HCT116 (cell line): Measurements from ENCODE around the gene HNRNPU. TPM values are rescaled to one million over a fixed set of nuclear protein-coding genes. Genes with fewer than 3 reads are reported as not detected.

ENCODE experiments used
- ATAC-seq: fragments of 200-7000 bp; cut with Tn5 transposase; 2 replicates; pipeline ENCODE4 v1.9.1; 2020; ENCODE audit warnings: mild to moderate bottlenecking, moderate library complexity
- BruUV-seq: library from RNA; stranded (reverse); fragments of 400-500 nt; replicated peaks from 2 replicates; lab custom pipeline; 2021; lab: Mats Ljungman, UMichigan
- CTCF ChIA-PET: fragments of 300-600 bp; sonication (Branson Sonifier 250); formaldehyde crosslinking; loops from one replicate; lab custom pipeline; 2021; ENCODE audit warnings: antibody characterized with exemption; lab: Charles Lee
- POLR2A ChIA-PET: fragments of 300-600, 350-600 bp; sonication (Branson Sonifier 250); formaldehyde crosslinking; loops from one replicate; lab custom pipeline; 2021; ENCODE audit warnings: antibody characterized with exemption; lab: Charles Lee
- RAD21 ChIA-PET, 2 experiments: fragments of 300-600 bp; sonication (Branson Sonifier 250); formaldehyde crosslinking; loops; one replicate each; lab custom pipeline; 2023; ENCODE audit warnings: low total read pairs in 2 of 2; ENCODE audit not compliant: uncharacterized antibody in 2 of 2, unreplicated experiment in 2 of 2, low non-redundant PET in 1 of 2; lab: Charles Lee
- DNase-seq: peaks from one replicate; pipeline ENCODE4 v3.0.0-alpha.2; 2010; ENCODE audit warnings: low read depth, low spot score
- H2AFZ ChIP-seq: fragments of 200-600 bp; shearing (Covaris generic), sonication (generic); 2 replicates; pipeline ENCODE4 v1.6.1; 2017; ENCODE audit warnings: low read depth, mixed run types, mixed read lengths, antibody characterized with exemption, low read length; ENCODE audit not compliant: poor library complexity, severe bottlenecking
- H3K27ac ChIP-seq: 2 replicates; pipeline ENCODE4 v1.5.1; 2012; ENCODE audit warnings: low read depth, low read length
- H3K27me3 ChIP-seq: fragments of 200-600 bp; sonication (generic); 2 replicates; pipeline ENCODE4 v1.6.1; 2016; ENCODE audit warnings: mixed run types, low read length, mixed read lengths; ENCODE audit not compliant: insufficient read depth
- H3K36me3 ChIP-seq, 2 experiments: fragments of 200-500 bp in 1 of 2; fragments of 200-600 bp in 1 of 2; sonication (Bioruptor generic) in 1 of 2; sonication (generic) in 1 of 2; 2 replicates each; pipeline versions ENCODE4 v1.5.1 to v1.6.1; 2014 to 2016; ENCODE audit warnings: low read length in 2 of 2, inconsistent platforms in 1 of 2, mixed read lengths in 1 of 2, mixed run types in 1 of 2; ENCODE audit not compliant: insufficient read depth in 2 of 2, control insufficient read depth in 1 of 2
- H3K4me1 ChIP-seq, 2 experiments: fragments of 200-600 bp in 1 of 2; sonication (generic) in 1 of 2; 2 replicates each; pipeline versions ENCODE4 v1.5.1 to v1.6.1; 2012 to 2017; ENCODE audit warnings: low read length in 2 of 2, inconsistent platforms in 1 of 2, mild to moderate bottlenecking in 1 of 2, mixed read lengths in 1 of 2, mixed run types in 1 of 2, moderate library complexity in 1 of 2; ENCODE audit not compliant: insufficient read depth in 2 of 2, control insufficient read depth in 1 of 2
- H3K4me2 ChIP-seq: fragments of 200-600 bp; sonication (generic); 2 replicates; pipeline ENCODE4 v1.6.1; 2017; ENCODE audit warnings: mixed run types, low read length, mixed read lengths
- H3K4me3 ChIP-seq, 2 experiments: fragments of 200-600 bp in 1 of 2; sonication (generic) in 1 of 2; replicated peaks in 1 of 2; 2 replicates each; pipeline ENCODE4 v1.5.1; 2011 to 2016; ENCODE audit warnings: low read length in 2 of 2, control low read depth in 1 of 2, low read depth in 1 of 2, mild to moderate bottlenecking in 1 of 2, mixed read lengths in 1 of 2, mixed run types in 1 of 2
- H3K79me2 ChIP-seq: fragments of 200-600 bp; sonication (generic); 2 replicates; pipeline ENCODE4 v1.6.1; 2017; ENCODE audit warnings: mild to moderate bottlenecking, mixed run types, low read length, moderate library complexity, mixed read lengths; ENCODE audit not compliant: insufficient read depth
- H3K9ac ChIP-seq: fragments of 200-600 bp; sonication (generic); 2 replicates; pipeline ENCODE4 v1.6.1; 2016; ENCODE audit warnings: low read length, mixed read lengths
- H3K9me2 ChIP-seq: fragments of 200-600 bp; sonication (generic), shearing (Covaris generic); 2 replicates; pipeline ENCODE4 v1.6.1; 2017; ENCODE audit warnings: mixed run types, mild to moderate bottlenecking, moderate library complexity; ENCODE audit not compliant: insufficient read depth
- H3K9me3 ChIP-seq, 2 experiments: fragments of 200-500 bp in 1 of 2; fragments of 200-600 bp in 1 of 2; sonication (Bioruptor generic) in 1 of 2; sonication (generic) in 1 of 2; 2 replicates each; pipeline ENCODE4 v1.6.1; 2014 to 2017; ENCODE audit warnings: low read length in 2 of 2, mixed read lengths in 2 of 2, inconsistent platforms in 1 of 2, low read depth in 1 of 2, mild to moderate bottlenecking in 1 of 2, mixed run types in 1 of 2, moderate library complexity in 1 of 2; ENCODE audit not compliant: control insufficient read depth in 1 of 2, insufficient read depth in 1 of 2
- H4K20me1 ChIP-seq: fragments of 200-600 bp; sonication (generic), shearing (Covaris generic); 2 replicates; pipeline ENCODE4 v1.6.1; 2017; ENCODE audit warnings: mixed run types, mild to moderate bottlenecking, moderate library complexity; ENCODE audit not compliant: insufficient read depth
- EGR1 ChIP-seq: IDR thresholded peaks from 2 replicates; pipeline ENCODE4 v1.6.1; 2012; ENCODE audit warnings: low read depth
- JUND ChIP-seq: IDR thresholded peaks from 2 replicates; pipeline ENCODE4 v1.6.1; 2012
- POLR2AphosphoS5 ChIP-seq: IDR thresholded peaks from 2 replicates; pipeline ENCODE4 v1.6.1; 2011; ENCODE audit warnings: mild to moderate bottlenecking, low read depth, low read length, moderate library complexity
- REST ChIP-seq: IDR thresholded peaks from 2 replicates; pipeline ENCODE4 v1.6.1; 2012; ENCODE audit warnings: low read depth
- SRF ChIP-seq: IDR thresholded peaks from 2 replicates; pipeline ENCODE4 v1.6.1; 2012; ENCODE audit warnings: low read depth
- ZFX ChIP-seq: fragments of 450-650 bp; IDR thresholded peaks from 2 replicates; pipeline ENCODE4 v1.6.1; 2017
- ZNF274 ChIP-seq: fragments of 200-500 bp; sonication (Bioruptor generic); IDR thresholded peaks from 2 replicates; pipeline ENCODE4 v1.6.1; 2014; ENCODE audit warnings: mild to moderate bottlenecking, low read depth, low read length, inconsistent platforms
- intact Hi-C: fragments of 100-400 bp; cut with micrococcal nuclease; formaldehyde crosslinking; loops from 2 replicates; pipeline ENCODE4 v1.10.0; 2022
- total RNA-seq: library from RNA; stranded (reverse); gene quantifications from one replicate; pipeline ENCODE4 v1.2.1, GENCODE V29; 2021; ENCODE audit not compliant: unreplicated experiment

The HNRNPU gene
- total RNA-seq, 1 experiment from 2014 or later: 424 TPM

DNA sequence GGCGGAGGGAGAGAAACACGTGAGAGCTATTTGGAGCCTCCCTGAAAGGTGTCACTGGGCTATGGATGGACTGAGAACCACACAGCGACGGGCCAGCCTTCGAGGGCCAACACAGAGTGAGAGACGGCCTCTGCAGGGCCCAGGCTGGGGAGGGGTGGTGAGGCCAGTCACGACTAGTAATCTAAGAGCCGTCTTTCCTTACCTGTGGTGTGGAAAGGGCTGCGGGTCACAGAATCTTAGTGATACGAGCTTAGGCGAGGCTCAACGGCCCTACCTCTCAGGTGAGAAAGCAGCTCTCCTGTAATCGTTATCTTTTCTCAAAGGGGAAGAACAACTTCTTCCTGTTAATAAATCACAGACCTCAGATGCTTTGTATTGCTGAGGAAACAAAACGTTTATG, 62.3 kb downstream of the HNRNPU start:
- no peaks in the 10 kb centered on the region for H3K9me3 ChIP-seq
- BruUV-seq: no TSS peak
- H2AFZ ChIP-seq: no peak overlapping the region
- ATAC-seq (no peak), DNase-seq (no peak)
- no peak overlapping the region for H3K4me2 ChIP-seq
- RAD21 ChIA-PET: interaction anchor here (0.7 to 2.2 kb wide), 2 partner anchors 240 to 241 kb away, joined by 6 to 11 read pairs; no protein-coding TSS in a partner anchor
- H3K36me3 ChIP-seq: no peaks in the 10 kb centered on the region
- no peak overlapping the region for H3K9ac ChIP-seq
- POLR2A ChIA-PET: no interaction called here
- no peak overlapping the region for H3K4me3 ChIP-seq
- H3K27ac ChIP-seq: no peak overlapping the region
- intact Hi-C loops: no loop called here
- peaks cover 7 to 9% of the 10 kb centered on the region in 2 experiments; a peak in 3 of 4 replicates for H3K4me1 ChIP-seq
- H3K79me2 ChIP-seq: no peaks in the 10 kb centered on the region
- no peaks in the 10 kb centered on the region for H4K20me1 ChIP-seq
- H3K9me2 ChIP-seq: no peaks in the 10 kb centered on the region
- H3K27me3 ChIP-seq: no peaks in the 10 kb centered on the region
- CTCF ChIA-PET: interaction anchor here (0.8 to 2.1 kb wide), 5 partner anchors 26 to 260 kb away, joined by 3 to 26 read pairs (median 4); no protein-coding TSS in a partner anchor
- TF ChIP-seq ZFX (no peak), REST (no peak), EGR1 (no peak), SRF (no peak), JUND (no peak), POLR2AphosphoS5 (no peak), ZNF274 (no peak)
